Body of pancreas (tissue), 4 donors: ENCODE data around the gene SPARCL1. TPM values are rescaled to one million over a fixed set of nuclear protein-coding genes. Genes with fewer than 3 reads are reported as not detected.

Source experiments
- ATAC-seq: fragments of 150-250 bp; one replicate; pipeline ENCODE4 v1.9.1; 2016
- DNase-seq, 4 donors: peaks; one replicate each; pipeline ENCODE4 v3.0.0-alpha.2; 2019
- H3K27ac ChIP-seq, 4 donors: fragments of 200-600 bp; sonication (generic); 1 replicate in 3 of 4; 2 replicates in 1 of 4; pipeline versions ENCODE4 v1.5.1 to v1.6.1; 2016 to 2019; ENCODE audit warnings: mild to moderate bottlenecking in 1 of 4, mixed read lengths in 1 of 4, moderate library complexity in 1 of 4
- H3K27me3 ChIP-seq, 2 donors: fragments of 200-600 bp; sonication (generic); one replicate each; pipeline ENCODE4 v1.6.0; 2016; ENCODE audit warnings: mild to moderate bottlenecking in 1 of 2
- H3K36me3 ChIP-seq, 2 donors: fragments of 200-600 bp; sonication (generic); replicated peaks in 1 of 2; 2 replicates each; pipeline ENCODE4 v1.5.1; 2016; ENCODE audit warnings: low read depth in 2 of 2; ENCODE audit not compliant: insufficient read depth in 1 of 2
- H3K4me1 ChIP-seq: fragments of 200-600 bp; sonication (generic); one replicate; pipeline ENCODE4 v1.6.0; 2016
- H3K4me3 ChIP-seq, 2 donors: fragments of 200-600 bp; sonication (generic); 1 replicate in 1 of 2; 2 replicates in 1 of 2; pipeline ENCODE4 v1.5.1; 2016 to 2019
- H3K9me3 ChIP-seq, 3 donors: fragments of 200-600 bp; sonication (generic); 1 replicate in 2 of 3; 2 replicates in 1 of 3; pipeline ENCODE4 v1.5.1; 2016
- POLR2A ChIP-seq, 3 donors: fragments of 450-650 bp; IDR thresholded peaks; one replicate each; pipeline ENCODE4 v1.6.1; 2016; ENCODE audit warnings: antibody characterized with exemption in 3 of 3, mild to moderate bottlenecking in 2 of 3
- WGBS, 2 donors: methylation state at CpG; one replicate each; pipeline ENCODE4 v1.1.5; 2017; 5-methylcytosine and 5-hydroxymethylcytosine counted together
- intact Hi-C: fragments of 100-400 bp; cut with DNase I; formaldehyde crosslinking; loops from one replicate; pipeline ENCODE4 v1.15.1; 2023
- total RNA-seq, 2 donors: library from RNA; depleted of rRNA; stranded (reverse); fragments of >200 nt; gene quantifications; one replicate each; pipeline ENCODE4 v1.1.0, GENCODE V29; 2016
- TF ChIP-seq, protein P1 (sequence below), 7 experiments: fragments of 450-650 bp in 4 of 7; fragments of 200-600 bp in 3 of 7; sonication (generic) in 3 of 7; IDR thresholded peaks; one replicate each; pipeline ENCODE4 v1.5.1; 2016 to 2019; ENCODE audit warnings: antibody characterized with exemption in 7 of 7

The SPARCL1 gene
- total RNA-seq, 2 donors from 2014 or later = 137 to 141 TPM

DNA sequence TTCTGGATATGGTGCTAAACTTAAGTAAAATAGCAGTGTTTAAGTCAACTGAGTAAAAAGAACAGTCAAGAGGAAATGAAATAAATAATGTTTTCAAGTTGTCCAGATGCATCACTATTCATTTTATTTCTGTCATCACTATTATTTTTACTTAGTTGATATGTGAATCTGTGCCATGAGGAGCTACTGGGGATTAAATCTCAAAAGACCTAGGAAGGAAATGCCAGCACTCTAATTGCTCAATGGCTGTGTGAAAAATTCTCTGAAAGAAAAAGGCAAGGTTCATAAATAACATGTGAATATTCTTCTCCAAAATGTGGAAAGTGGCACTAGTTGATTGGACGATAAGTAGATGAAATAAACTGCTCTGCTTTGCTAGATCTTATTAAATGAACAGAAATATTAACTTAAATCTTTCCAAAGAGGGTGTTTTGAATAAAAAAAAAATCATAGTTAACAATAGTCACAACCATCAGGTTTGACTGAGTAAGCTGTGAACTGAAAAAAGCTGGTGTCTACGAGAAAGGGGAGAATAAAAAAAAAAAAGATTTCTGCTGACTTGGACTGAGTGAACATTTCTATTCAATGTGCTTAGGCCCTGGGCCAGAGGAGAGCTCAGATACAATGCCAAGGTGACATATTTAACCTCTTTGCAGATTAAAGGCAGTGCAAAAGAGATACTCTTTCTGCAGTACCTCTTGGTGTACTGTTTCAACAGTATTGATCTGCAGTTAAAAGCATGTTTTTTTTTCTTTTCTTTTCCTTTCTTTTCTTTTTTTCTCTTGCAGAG, 1.6 kb downstream of the SPARCL1 start:
- TF ChIP-seq POLR2A (IDR thresholded peaks at IDR 0.05) = no peak
- TF ChIP-seq, protein P1, sequence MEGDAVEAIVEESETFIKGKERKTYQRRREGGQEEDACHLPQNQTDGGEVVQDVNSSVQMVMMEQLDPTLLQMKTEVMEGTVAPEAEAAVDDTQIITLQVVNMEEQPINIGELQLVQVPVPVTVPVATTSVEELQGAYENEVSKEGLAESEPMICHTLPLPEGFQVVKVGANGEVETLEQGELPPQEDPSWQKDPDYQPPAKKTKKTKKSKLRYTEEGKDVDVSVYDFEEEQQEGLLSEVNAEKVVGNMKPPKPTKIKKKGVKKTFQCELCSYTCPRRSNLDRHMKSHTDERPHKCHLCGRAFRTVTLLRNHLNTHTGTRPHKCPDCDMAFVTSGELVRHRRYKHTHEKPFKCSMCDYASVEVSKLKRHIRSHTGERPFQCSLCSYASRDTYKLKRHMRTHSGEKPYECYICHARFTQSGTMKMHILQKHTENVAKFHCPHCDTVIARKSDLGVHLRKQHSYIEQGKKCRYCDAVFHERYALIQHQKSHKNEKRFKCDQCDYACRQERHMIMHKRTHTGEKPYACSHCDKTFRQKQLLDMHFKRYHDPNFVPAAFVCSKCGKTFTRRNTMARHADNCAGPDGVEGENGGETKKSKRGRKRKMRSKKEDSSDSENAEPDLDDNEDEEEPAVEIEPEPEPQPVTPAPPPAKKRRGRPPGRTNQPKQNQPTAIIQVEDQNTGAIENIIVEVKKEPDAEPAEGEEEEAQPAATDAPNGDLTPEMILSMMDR (IDR thresholded peaks at IDR 0.05) = no peak
- Histone ChIP-seq H3K27ac (peak overlapping the region in 1 of 4 donors; percentile 39), H3K36me3 (no peaks in the 10 kb centered on the region), H3K27me3 (no peaks in the 10 kb centered on the region), H3K4me3 (no peak overlapping the region), H3K4me1 (peaks cover 8% of the 10 kb centered on the region), H3K9me3 (peaks cover 0 to 8% (median 0%) of the 10 kb centered on the region in 3 donors)
- intact Hi-C loops = no loop called here
- DNase-seq (peak in 2 of 4 donors; percentile 19 to 41), ATAC-seq (peak; percentile 49)
- WGBS, 2 donors = 33 to 37% methylated on average over 2 of the region's 2 CpGs

DNA sequence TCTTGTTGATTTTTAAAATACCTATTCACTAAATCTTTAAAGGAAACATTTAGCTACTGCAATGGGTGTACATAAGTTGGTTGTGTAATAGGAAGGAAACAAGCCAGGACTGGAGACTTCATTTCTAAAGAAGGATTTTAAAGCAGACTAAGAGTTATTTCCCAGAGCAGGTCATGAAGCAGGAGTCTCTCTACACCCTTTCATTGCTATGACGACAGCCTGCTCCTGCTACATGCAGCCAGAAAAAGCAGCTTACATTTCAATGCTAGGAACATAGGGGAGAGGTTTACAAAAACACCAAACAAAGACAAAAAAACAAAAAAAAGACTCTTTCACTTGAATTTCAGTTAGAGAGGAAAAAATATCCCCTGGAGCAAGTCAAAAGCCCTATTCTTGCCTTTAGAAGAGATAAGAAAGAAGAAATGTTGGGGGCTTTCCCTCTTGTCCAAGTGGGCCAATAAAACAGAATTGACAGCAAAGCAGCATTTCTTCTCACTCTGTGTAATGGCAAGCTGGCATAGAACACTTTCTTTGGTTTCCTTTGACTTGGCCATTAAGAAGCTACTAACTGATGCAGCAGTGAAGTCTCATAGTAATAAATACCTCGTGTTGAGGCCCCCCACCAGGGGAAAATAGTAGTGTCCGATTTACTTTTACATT, 3.4 kb downstream of the SPARCL1 start:
- Histone ChIP-seq H3K27me3 (no peaks in the 10 kb centered on the region), H3K4me3 (no peak overlapping the region), H3K4me1 (peaks cover 8% of the 10 kb centered on the region), H3K36me3 (no peaks in the 10 kb centered on the region), H3K27ac (no peak overlapping the region), H3K9me3 (peaks cover 0 to 8% (median 0%) of the 10 kb centered on the region in 3 donors)
- TF ChIP-seq, protein P1 (IDR thresholded peaks at IDR 0.05) = no peak
- TF ChIP-seq POLR2A (IDR thresholded peaks at IDR 0.05) = no peak
- DNase-seq (no peak), ATAC-seq (peak; percentile 35)
- intact Hi-C loops = no loop called here
- 75 to 79% methylated on average over 3 of the region's 3 CpGs for whole genome bisulfite sequencing, 2 donors

DNA sequence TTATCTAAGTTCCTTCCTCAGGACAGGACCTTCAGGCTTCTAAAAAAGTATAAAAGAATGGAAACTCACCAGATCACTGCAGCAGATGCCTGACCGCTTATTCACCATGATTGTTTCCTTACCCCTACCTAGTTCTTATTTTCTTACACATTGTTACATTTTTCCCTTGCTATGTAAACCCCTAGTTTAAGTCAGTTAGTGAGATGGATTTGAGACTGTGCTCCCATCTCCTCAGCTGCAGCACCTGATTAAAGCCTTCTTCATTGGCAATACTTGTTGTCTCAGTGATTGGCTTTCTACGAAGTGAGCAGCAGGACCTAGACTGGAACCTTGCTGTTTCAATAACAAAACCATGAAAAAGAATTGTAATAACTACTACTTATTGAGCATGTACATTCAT, 4.7 kb downstream of the SPARCL1 start:
- TF ChIP-seq POLR2A (IDR thresholded peaks at IDR 0.05) = no peak
- TF ChIP-seq, protein P1 (IDR thresholded peaks at IDR 0.05) = no peak
- ATAC-seq (no peak), DNase-seq (no peak)
- H3K27ac ChIP-seq = no peak overlapping the region
- H3K36me3 ChIP-seq = no peaks in the 10 kb centered on the region
- H3K4me1 ChIP-seq = peaks cover 8% of the 10 kb centered on the region
- H3K9me3 ChIP-seq = peaks cover 0 to 8% (median 0%) of the 10 kb centered on the region in 3 donors
- H3K4me3 ChIP-seq = no peak overlapping the region
- no peaks in the 10 kb centered on the region for H3K27me3 ChIP-seq
- 84 to 98% methylated on average over 2 of the region's 2 CpGs for WGBS, 2 donors
- intact Hi-C loops = no loop called here

DNA sequence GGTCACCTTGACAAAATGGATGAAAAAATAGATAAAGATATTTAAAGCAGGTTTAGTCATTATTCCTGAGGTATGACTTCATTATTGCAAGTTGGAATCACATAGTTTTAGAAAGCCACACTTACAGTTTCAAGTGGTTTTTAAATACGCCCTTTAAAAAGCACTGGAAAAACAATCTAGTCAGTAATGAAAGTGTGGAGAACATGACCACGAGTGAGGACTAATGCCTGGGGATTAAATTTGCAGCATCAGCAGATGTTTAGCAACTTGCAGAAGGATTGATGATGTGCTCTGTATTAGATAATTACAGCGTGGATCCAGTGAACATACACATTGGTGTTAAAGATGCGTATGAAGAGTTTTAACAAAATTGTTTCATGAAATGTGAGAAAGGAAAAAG, 5.9 kb downstream of the SPARCL1 start:
- Histone ChIP-seq H3K27ac (no peak overlapping the region), H3K36me3 (no peaks in the 10 kb centered on the region), H3K27me3 (no peaks in the 10 kb centered on the region), H3K4me3 (no peak overlapping the region), H3K4me1 (peaks cover 8% of the 10 kb centered on the region), H3K9me3 (peaks cover 0 to 8% (median 0%) of the 10 kb centered on the region in 3 donors)
- DNase-seq (no peak), ATAC-seq (no peak)
- no peak for TF ChIP-seq POLR2A (IDR thresholded peaks at IDR 0.05)
- TF ChIP-seq, protein P1 (IDR thresholded peaks at IDR 0.05) = no peak
- WGBS, 2 donors = 83 to 84% methylated on average over 4 of the region's 4 CpGs
- intact Hi-C loops = no loop called here
